Astrocyte (in vitro differentiated cells and primary cell): ENCODE measurements around the gene CASR.
"Not testable (repeated sequence)": the region's sequence is repeated elsewhere in the genome, so short reads cannot be mapped to it uniquely, and the experiment has no call there.

Experiments
- CTCF ChIP-seq: IDR thresholded peaks from 2 replicates; pipeline ENCODE4 v1.5.1; 2011; ENCODE audit warnings: low read depth, mild to moderate bottlenecking, inconsistent platforms, low read length, moderate library complexity; ENCODE audit not compliant: insufficient read depth
- EZH2 ChIP-seq: IDR thresholded peaks from 2 replicates; pipeline ENCODE4 v1.6.1; 2012; ENCODE audit warnings: mild to moderate bottlenecking, low read length, inconsistent platforms; ENCODE audit not compliant: insufficient read depth

GRCh38 chr3:122171361-122171760 lies 12.1 kb upstream of the CASR start:
- not testable (repeated sequence) for TF ChIP-seq CTCF, EZH2
